Measurements from ENCODE around the gene NCAPH2. TPM values are rescaled to one million over a fixed set of nuclear protein-coding genes. Genes with fewer than 3 reads are reported as not detected.

NCAPH2 gene
- total and polyA plus RNA-seq, 2 of the 13 experiments (the other 11 are each of a cell fraction or from before 2014, with no cell fraction given), result 28.1 to 64.4 TPM

DNA sequence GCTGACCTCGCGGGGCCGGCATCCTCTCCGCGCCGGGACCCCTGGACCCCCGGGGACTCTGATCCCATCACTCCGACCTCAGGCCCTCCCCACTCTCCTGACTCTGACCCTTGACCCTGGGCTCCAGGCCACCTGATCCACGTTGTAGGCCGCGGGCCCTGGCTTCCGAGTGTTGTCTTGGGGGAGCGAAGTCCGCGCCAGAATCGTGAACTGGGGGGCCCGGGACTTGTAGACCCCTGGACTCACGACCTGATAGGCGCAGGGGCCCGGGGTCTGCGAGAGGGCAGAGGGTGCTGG is 22.5 kb downstream of the NCAPH2 start (continued):
- peak; percentile 75 for TF ChIP-seq MYC (CRISPR knock-in tag; IDR thresholded peaks at IDR 0.05; ENCODE audit: borderline replicate concordance)
- TF ChIP-seq RBM39 (IDR thresholded peaks at IDR 0.05; ENCODE audit: low read depth, low read length, poor library complexity, severe bottlenecking), result peak; percentile 56
- TF ChIP-seq ZNF607 (CRISPR knock-in tag; IDR thresholded peaks at IDR 0.05; ENCODE audit: borderline replicate concordance), result no peak
- TF ChIP-seq, protein P1, sequence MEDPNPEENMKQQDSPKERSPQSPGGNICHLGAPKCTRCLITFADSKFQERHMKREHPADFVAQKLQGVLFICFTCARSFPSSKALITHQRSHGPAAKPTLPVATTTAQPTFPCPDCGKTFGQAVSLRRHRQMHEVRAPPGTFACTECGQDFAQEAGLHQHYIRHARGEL (CRISPR knock-in tag; IDR thresholded peaks at IDR 0.05), result no peak
- TF ChIP-seq RARA (CRISPR knock-in tag; IDR thresholded peaks at IDR 0.05), result 0 out of 2 replicates have a peak, but pooled peaks have one; percentile 2
- peak; percentile 52; the same call in 1 of the 2 replicates for TF ChIP-seq GABPB1 (CRISPR knock-in tag; IDR thresholded peaks at IDR 0.05)
- TF ChIP-seq ZFP90 (CRISPR knock-in tag; IDR thresholded peaks at IDR 0.05; ENCODE audit: borderline replicate concordance), result 0 out of 2 replicates have a peak, but pooled peaks have one; percentile 8
- TF ChIP-seq, protein P2, sequence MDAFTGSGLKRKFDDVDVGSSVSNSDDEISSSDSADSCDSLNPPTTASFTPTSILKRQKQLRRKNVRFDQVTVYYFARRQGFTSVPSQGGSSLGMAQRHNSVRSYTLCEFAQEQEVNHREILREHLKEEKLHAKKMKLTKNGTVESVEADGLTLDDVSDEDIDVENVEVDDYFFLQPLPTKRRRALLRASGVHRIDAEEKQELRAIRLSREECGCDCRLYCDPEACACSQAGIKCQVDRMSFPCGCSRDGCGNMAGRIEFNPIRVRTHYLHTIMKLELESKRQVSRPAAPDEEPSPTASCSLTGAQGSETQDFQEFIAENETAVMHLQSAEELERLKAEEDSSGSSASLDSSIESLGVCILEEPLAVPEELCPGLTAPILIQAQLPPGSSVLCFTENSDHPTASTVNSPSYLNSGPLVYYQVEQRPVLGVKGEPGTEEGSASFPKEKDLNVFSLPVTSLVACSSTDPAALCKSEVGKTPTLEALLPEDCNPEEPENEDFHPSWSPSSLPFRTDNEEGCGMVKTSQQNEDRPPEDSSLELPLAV (CRISPR knock-in tag; conservative IDR thresholded peaks at IDR 0.05; ENCODE audit: low read depth), result no peak
- peak; percentile 71; the same call in 1 of the 2 replicates for TF ChIP-seq PHF21A (CRISPR knock-in tag; IDR thresholded peaks at IDR 0.05)
- TF ChIP-seq ZFP62 (CRISPR knock-in tag; IDR thresholded peaks at IDR 0.05), result no peak
- TF ChIP-seq KDM5B (CRISPR knock-in tag; IDR thresholded peaks at IDR 0.05; ENCODE audit: borderline replicate concordance), result peak; percentile 61; the same call in 1 of the 2 replicates
- TF ChIP-seq HOXA7 (CRISPR knock-in tag; IDR thresholded peaks at IDR 0.05), result 0 out of 2 replicates have a peak, but pooled peaks have one; percentile 71
- TF ChIP-seq, protein P3, sequence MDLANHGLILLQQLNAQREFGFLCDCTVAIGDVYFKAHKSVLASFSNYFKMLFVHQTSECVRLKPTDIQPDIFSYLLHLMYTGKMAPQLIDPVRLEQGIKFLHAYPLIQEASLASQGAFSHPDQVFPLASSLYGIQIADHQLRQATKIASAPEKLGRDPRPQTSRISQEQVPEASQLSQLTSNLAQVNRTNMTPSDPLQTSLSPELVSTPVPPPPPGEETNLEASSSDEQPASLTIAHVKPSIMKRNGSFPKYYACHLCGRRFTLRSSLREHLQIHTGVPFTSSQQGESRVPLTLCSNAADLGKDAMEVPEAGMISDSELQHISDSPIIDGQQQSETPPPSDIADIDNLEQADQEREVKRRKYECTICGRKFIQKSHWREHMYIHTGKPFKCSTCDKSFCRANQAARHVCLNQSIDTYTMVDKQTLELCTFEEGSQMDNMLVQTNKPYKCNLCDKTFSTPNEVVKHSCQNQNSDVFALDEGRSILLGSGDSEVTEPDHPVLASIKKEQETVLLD (CRISPR knock-in tag; IDR thresholded peaks at IDR 0.05; ENCODE audit: low read depth), result peak; percentile 10; the same call in 1 of the 2 replicates
- TF ChIP-seq, protein P4, sequence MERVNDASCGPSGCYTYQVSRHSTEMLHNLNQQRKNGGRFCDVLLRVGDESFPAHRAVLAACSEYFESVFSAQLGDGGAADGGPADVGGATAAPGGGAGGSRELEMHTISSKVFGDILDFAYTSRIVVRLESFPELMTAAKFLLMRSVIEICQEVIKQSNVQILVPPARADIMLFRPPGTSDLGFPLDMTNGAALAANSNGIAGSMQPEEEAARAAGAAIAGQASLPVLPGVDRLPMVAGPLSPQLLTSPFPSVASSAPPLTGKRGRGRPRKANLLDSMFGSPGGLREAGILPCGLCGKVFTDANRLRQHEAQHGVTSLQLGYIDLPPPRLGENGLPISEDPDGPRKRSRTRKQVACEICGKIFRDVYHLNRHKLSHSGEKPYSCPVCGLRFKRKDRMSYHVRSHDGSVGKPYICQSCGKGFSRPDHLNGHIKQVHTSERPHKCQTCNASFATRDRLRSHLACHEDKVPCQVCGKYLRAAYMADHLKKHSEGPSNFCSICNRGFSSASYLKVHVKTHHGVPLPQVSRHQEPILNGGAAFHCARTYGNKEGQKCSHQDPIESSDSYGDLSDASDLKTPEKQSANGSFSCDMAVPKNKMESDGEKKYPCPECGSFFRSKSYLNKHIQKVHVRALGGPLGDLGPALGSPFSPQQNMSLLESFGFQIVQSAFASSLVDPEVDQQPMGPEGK (CRISPR knock-in tag; IDR thresholded peaks at IDR 0.05), result peak; percentile 69; the same call in 1 of the 2 replicates
- TF ChIP-seq ZNF589 (CRISPR knock-in tag; conservative IDR thresholded peaks at IDR 0.05), result 0 out of 2 replicates have a peak, but pooled peaks have one; percentile 53
- TF ChIP-seq SMAD1 (CRISPR knock-in tag; IDR thresholded peaks at IDR 0.05; ENCODE audit: borderline replicate concordance, low read depth), result no peak
- TF ChIP-seq ZNF563 (CRISPR knock-in tag; IDR thresholded peaks at IDR 0.05), result peak; percentile 34; the same call in 1 of the 2 replicates
- TF ChIP-seq SNAPC2 (CRISPR knock-in tag; IDR thresholded peaks at IDR 0.05), result peak; percentile 24; the same call in 1 of the 2 replicates
- peak; percentile 51; the same call in 1 of the 2 replicates for TF ChIP-seq DMAP1 (CRISPR knock-in tag; IDR thresholded peaks at IDR 0.05)
- TF ChIP-seq, protein P5, sequence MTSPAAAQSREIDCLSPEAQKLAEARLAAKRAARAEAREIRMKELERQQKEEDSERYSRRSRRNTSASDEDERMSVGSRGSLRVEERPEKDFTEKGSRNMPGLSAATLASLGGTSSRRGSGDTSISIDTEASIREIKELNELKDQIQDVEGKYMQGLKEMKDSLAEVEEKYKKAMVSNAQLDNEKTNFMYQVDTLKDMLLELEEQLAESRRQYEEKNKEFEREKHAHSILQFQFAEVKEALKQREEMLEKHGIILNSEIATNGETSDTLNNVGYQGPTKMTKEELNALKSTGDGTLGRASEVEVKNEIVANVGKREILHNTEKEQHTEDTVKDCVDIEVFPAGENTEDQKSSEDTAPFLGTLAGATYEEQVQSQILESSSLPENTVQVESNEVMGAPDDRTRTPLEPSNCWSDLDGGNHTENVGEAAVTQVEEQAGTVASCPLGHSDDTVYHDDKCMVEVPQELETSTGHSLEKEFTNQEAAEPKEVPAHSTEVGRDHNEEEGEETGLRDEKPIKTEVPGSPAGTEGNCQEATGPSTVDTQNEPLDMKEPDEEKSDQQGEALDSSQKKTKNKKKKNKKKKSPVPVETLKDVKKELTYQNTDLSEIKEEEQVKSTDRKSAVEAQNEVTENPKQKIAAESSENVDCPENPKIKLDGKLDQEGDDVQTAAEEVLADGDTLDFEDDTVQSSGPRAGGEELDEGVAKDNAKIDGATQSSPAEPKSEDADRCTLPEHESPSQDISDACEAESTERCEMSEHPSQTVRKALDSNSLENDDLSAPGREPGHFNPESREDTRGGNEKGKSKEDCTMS (CRISPR knock-in tag; conservative IDR thresholded peaks at IDR 0.05), result no peak

Measured in HepG2 (cell line).